Vagina (tissue), 2 donors: ENCODE measurements around the gene B9D1. TPM values are rescaled to one million over a fixed set of nuclear protein-coding genes. Genes with fewer than 3 reads are reported as not detected.
A peak's percentile ranks its signal among the peaks of the same experiment; 100 is the strongest.

Source experiments
- DNase-seq, 2 donors: peaks; one replicate each; pipeline ENCODE4 v3.0.0-alpha.2; 2017; ENCODE audit errors: extremely low spot score in 2 of 2
- H3K27ac ChIP-seq: fragments of 200-600 bp; sonication (generic); one replicate; pipeline ENCODE4 v1.5.1; 2019
- H3K27me3 ChIP-seq: fragments of 200-600 bp; sonication (generic); one replicate; pipeline ENCODE4 v1.5.1; 2019
- H3K36me3 ChIP-seq, 2 donors: fragments of 200-600 bp; sonication (generic); one replicate each; pipeline ENCODE4 v1.5.1; 2017 to 2019
- H3K4me1 ChIP-seq: fragments of 200-600 bp; sonication (generic); one replicate; pipeline ENCODE4 v1.5.1; 2019
- H3K4me3 ChIP-seq, 2 donors: fragments of 200-600 bp; sonication (generic); 1 replicate in 1 of 2; 2 replicates in 1 of 2; pipeline ENCODE4 v1.5.1; 2016 to 2019
- H3K9me3 ChIP-seq: fragments of 200-600 bp; sonication (generic); one replicate; pipeline ENCODE4 v1.5.1; 2019
- CTCF ChIP-seq, 3 experiments: fragments of 450-650 bp in 2 of 3; fragments of 200-600 bp in 1 of 3; sonication (generic) in 1 of 3; IDR thresholded peaks; one replicate each; pipeline ENCODE4 v1.5.1; 2017 to 2019; ENCODE audit warnings: antibody characterized with exemption in 3 of 3, mild to moderate bottlenecking in 2 of 3, moderate library complexity in 2 of 3
- POLR2A ChIP-seq, 2 donors: fragments of 450-650 bp; IDR thresholded peaks; one replicate each; pipeline ENCODE4 v1.6.1; 2017; ENCODE audit warnings: antibody characterized with exemption in 2 of 2, mild to moderate bottlenecking in 2 of 2, moderate library complexity in 2 of 2
- POLR2AphosphoS5 ChIP-seq, 2 donors: sonication (generic); formaldehyde crosslinking; IDR thresholded peaks; one replicate each; pipeline ENCODE4 v1.9.0; 2017; ENCODE audit warnings: antibody characterized with exemption in 2 of 2, mild to moderate bottlenecking in 2 of 2, low read depth in 1 of 2; ENCODE audit not compliant: insufficient read depth in 1 of 2
- intact Hi-C: fragments of 100-400 bp; cut with DNase I; formaldehyde crosslinking; loops from one replicate; pipeline ENCODE4 v1.15.1; 2023
- total RNA-seq: library from RNA; depleted of rRNA; stranded (reverse); fragments of >200 nt; gene quantifications from one replicate; pipeline ENCODE4 v1.2.3, GENCODE V29; 2016

B9D1 gene
- total RNA-seq, 1 donor from 2014 or later = 50.6 TPM

- no peak for DNase-seq
These were observed 17.0 kb upstream of the B9D1 start for GRCh38 chr17:19379361-19380065.

GRCh38 chr17:19378416-19379360, 16.2 kb upstream of the B9D1 start, which contains the start of gene MAPK7:
Gene MAPK7 (plus strand): TSS chr17:19378498. CDS start chr17:19378901, 403 bp downstream.
- Histone ChIP-seq H3K27ac (peak within 1 kb of the TSS; percentile 94), H3K9me3 (no peaks in the 10 kb centered on the region), H3K36me3 (peaks cover 0 to 40% of the 10 kb centered on the region in 2 donors), H3K4me3 (peak within 1 kb of the TSS; percentile 85 to 95), H3K4me1 (peaks cover 55% of the 10 kb centered on the region), H3K27me3 (no peaks in the 10 kb centered on the region)
- intact Hi-C loops = loop anchor here (5.0 kb wide), 1 partner anchor 69 kb away; no protein-coding TSS in a partner anchor
- DNase-seq = no peak
- TF ChIP-seq POLR2AphosphoS5 (IDR thresholded peaks at IDR 0.05; ENCODE audit: insufficient read depth in 1 of 2, low read depth in 1 of 2) = peak in 1 of 2 donors; percentile 14
- peak in 1 of 2 donors; percentile 31 for TF ChIP-seq POLR2A (IDR thresholded peaks at IDR 0.05)
- TF ChIP-seq CTCF (IDR thresholded peaks at IDR 0.05) = no peak

More at GRCh38 chr17:19379361-19380065, 17.0 kb upstream of the B9D1 start:
- intact Hi-C loops = loop anchor here (5.0 kb wide), 1 partner anchor 68 kb away; no protein-coding TSS in a partner anchor
- Histone ChIP-seq H3K27me3 (no peaks in the 10 kb centered on the region), H3K27ac (peak overlapping the region; percentile 94), H3K9me3 (no peaks in the 10 kb centered on the region), H3K36me3 (peaks cover 0 to 42% of the 10 kb centered on the region in 2 donors), H3K4me1 (peaks cover 63% of the 10 kb centered on the region), H3K4me3 (peak overlapping the region; percentile 85 to 95)
- no peak for TF ChIP-seq POLR2A (IDR thresholded peaks at IDR 0.05)
- no peak for TF ChIP-seq POLR2AphosphoS5 (IDR thresholded peaks at IDR 0.05; ENCODE audit: insufficient read depth in 1 of 2, low read depth in 1 of 2)
- no peak for TF ChIP-seq CTCF (IDR thresholded peaks at IDR 0.05)

GRCh38 chr17:19377602-19378415, 15.3 kb upstream of the B9D1 start:
- peak; percentile 99 for DNase-seq
- Histone ChIP-seq H3K4me3 (peak overlapping the region; percentile 85 to 95), H3K27ac (peak overlapping the region; percentile 94), H3K27me3 (no peaks in the 10 kb centered on the region), H3K4me1 (peaks cover 46% of the 10 kb centered on the region), H3K9me3 (no peaks in the 10 kb centered on the region), H3K36me3 (peaks cover 0 to 31% of the 10 kb centered on the region in 2 donors)
- TF ChIP-seq POLR2AphosphoS5 (IDR thresholded peaks at IDR 0.05; ENCODE audit: insufficient read depth in 1 of 2, low read depth in 1 of 2) (peak; percentile 92 to 98), POLR2A (IDR thresholded peaks at IDR 0.05) (peak in 1 of 2 donors; percentile 54), CTCF (IDR thresholded peaks at IDR 0.05) (peak in 2 of 3 experiments; percentile 6 to 20)
- intact Hi-C loops = loop anchor here (5.0 kb wide), 1 partner anchor 69 kb away; no protein-coding TSS in a partner anchor

- Histone ChIP-seq H3K4me1 (peaks cover 38% of the 10 kb centered on the region), H3K36me3 (peaks cover 0 to 21% of the 10 kb centered on the region in 2 donors), H3K27me3 (no peaks in the 10 kb centered on the region), H3K4me3 (peak overlapping the region; percentile 85 to 95), H3K27ac (peak overlapping the region; percentile 85), H3K9me3 (no peaks in the 10 kb centered on the region)
- intact Hi-C loops = loop anchor here (5.0 kb wide), 1 partner anchor 70 kb away; no protein-coding TSS in a partner anchor
- TF ChIP-seq POLR2AphosphoS5 (IDR thresholded peaks at IDR 0.05; ENCODE audit: insufficient read depth in 1 of 2, low read depth in 1 of 2) (no peak), CTCF (IDR thresholded peaks at IDR 0.05) (no peak), POLR2A (IDR thresholded peaks at IDR 0.05) (no peak)
- no peak for DNase-seq
These were observed 14.3 kb upstream of the B9D1 start for GRCh38 chr17:19376811-19377210.
